SK-N-SH (cell line): ENCODE measurements around the gene DFFB. TPM values are rescaled to one million over a fixed set of nuclear protein-coding genes. Genes with fewer than 3 reads are reported as not detected.
A peak's percentile ranks its signal among the peaks of the same experiment; 100 is the strongest.

ENCODE experiments used
- CTCF ChIA-PET: fragments of 300-600, 350-600 bp; formaldehyde crosslinking; extraction: SDS; loops from one replicate; lab custom pipeline; 2021; lab: Yijun Ruan, JAX
- POLR2A ChIA-PET: fragments of 350-600 bp; sonication (Branson Sonifier 250); formaldehyde crosslinking; extraction: SDS; loops from one replicate; lab custom pipeline; 2020; ENCODE audit warnings: antibody characterized with exemption, inconsistent platforms; lab: Yijun Ruan, JAX
- DNase-seq: peaks from one replicate; pipeline ENCODE4 v3.0.0; 2012
- H2AFZ ChIP-seq: fragments of 200-600 bp; sonication (generic); 2 replicates; pipeline ENCODE4 v1.8.1; 2016; ENCODE audit warnings: antibody characterized with exemption, mild to moderate bottlenecking, low read depth
- H3F3A ChIP-seq: fragments of 200-600 bp; sonication (generic); replicated peaks from 2 replicates; pipeline ENCODE3; 2016; ENCODE audit warnings: antibody characterized with exemption, mild to moderate bottlenecking; ENCODE audit not compliant: insufficient read depth
- H3K27ac ChIP-seq, 2 experiments: fragments of 200-500 bp in 1 of 2; fragments of 200-600 bp in 1 of 2; sonication (Bioruptor generic) in 1 of 2; sonication (generic), shearing (Covaris generic) in 1 of 2; 2 replicates each; pipeline versions ENCODE4 v1.5.1 to v1.6.1; 2014 to 2016; ENCODE audit warnings: low read depth in 2 of 2, inconsistent platforms in 1 of 2, low read length in 1 of 2, mild to moderate bottlenecking in 1 of 2, mixed read lengths in 1 of 2
- H3K27me3 ChIP-seq: fragments of 200-600 bp; sonication (generic), shearing (Covaris generic); 2 replicates; pipeline ENCODE4 v1.6.1; 2016; ENCODE audit warnings: mixed run types; ENCODE audit not compliant: insufficient read depth
- H3K36me3 ChIP-seq, 2 experiments: fragments of 200-500 bp in 1 of 2; fragments of 200-600 bp in 1 of 2; sonication (Bioruptor generic) in 1 of 2; sonication (generic) in 1 of 2; replicated peaks in 1 of 2; 2 replicates each; pipeline versions ENCODE3 to v1.5.1; 2014 to 2016; ENCODE audit warnings: low read length in 1 of 2, mild to moderate bottlenecking in 1 of 2; ENCODE audit not compliant: insufficient read depth in 2 of 2, control insufficient read depth in 1 of 2
- H3K4me1 ChIP-seq, 2 experiments: fragments of 200-500 bp in 1 of 2; fragments of 200-600 bp in 1 of 2; sonication (Bioruptor generic) in 1 of 2; sonication (generic), shearing (Covaris generic) in 1 of 2; 2 replicates each; pipeline versions ENCODE4 v1.5.1 to v1.6.1; 2014 to 2016; ENCODE audit warnings: low read depth in 1 of 2, low read length in 1 of 2, mixed run types in 1 of 2; ENCODE audit not compliant: insufficient read depth in 2 of 2, control insufficient read depth in 1 of 2
- H3K4me2 ChIP-seq: fragments of 200-600 bp; sonication (generic), shearing (Covaris generic); 2 replicates; pipeline ENCODE4 v1.6.1; 2017; ENCODE audit warnings: mixed run types
- H3K4me3 ChIP-seq, 2 experiments: fragments of 200-500 bp in 1 of 2; fragments of 200-600 bp in 1 of 2; sonication (Bioruptor generic) in 1 of 2; sonication (generic), shearing (Covaris generic) in 1 of 2; 2 replicates each; pipeline versions ENCODE4 v1.5.1 to v1.8.1; 2014 to 2016; ENCODE audit warnings: low read depth in 2 of 2, inconsistent platforms in 1 of 2, low read length in 1 of 2, mild to moderate bottlenecking in 1 of 2, mixed read lengths in 1 of 2, moderate library complexity in 1 of 2
- H3K79me2 ChIP-seq: fragments of 200-600 bp; sonication (generic); 2 replicates; pipeline ENCODE4 v1.8.1; 2017; ENCODE audit warnings: mild to moderate bottlenecking; ENCODE audit not compliant: insufficient read depth
- H3K9ac ChIP-seq: fragments of 200-600 bp; sonication (generic); 2 replicates; pipeline ENCODE4 v1.6.1; 2017; ENCODE audit warnings: mixed run types
- H3K9me2 ChIP-seq: fragments of 200-600 bp; sonication (generic); 2 replicates; pipeline ENCODE4 v1.6.1; 2017; ENCODE audit warnings: mixed run types
- H3K9me3 ChIP-seq: fragments of 200-600 bp; sonication (generic); 2 replicates; pipeline ENCODE4 v1.6.1; 2017; ENCODE audit warnings: mixed run types, mild to moderate bottlenecking, moderate library complexity
- H4K20me1 ChIP-seq: fragments of 200-600 bp; sonication (generic); 2 replicates; pipeline ENCODE4 v1.6.1; 2017; ENCODE audit warnings: mild to moderate bottlenecking, mixed run types; ENCODE audit not compliant: insufficient read depth
- CTCF ChIP-seq: fragments of 200-600 bp; sonication (generic); IDR thresholded peaks from 2 replicates; pipeline ENCODE4 v1.6.1; 2017; ENCODE audit warnings: antibody characterized with exemption, mild to moderate bottlenecking, moderate library complexity
- ELF1 ChIP-seq: IDR thresholded peaks from 2 replicates; pipeline ENCODE4 v1.4.0; 2012
- EZH2phosphoT487 ChIP-seq: fragments of 200-600 bp; sonication (generic); IDR thresholded peaks from 2 replicates; pipeline ENCODE4 v1.6.1; 2017; ENCODE audit warnings: low read depth, mixed run types, mild to moderate bottlenecking, antibody characterized with exemption, moderate library complexity, borderline replicate concordance
- FOSL2 ChIP-seq: IDR thresholded peaks from 2 replicates; pipeline ENCODE4 v1.4.0; 2012; ENCODE audit warnings: low read depth, mild to moderate bottlenecking, moderate library complexity, borderline replicate concordance
- FOXJ3 ChIP-seq: sonication (generic); formaldehyde crosslinking; IDR thresholded peaks from 2 replicates; pipeline ENCODE4 v1.5.1; 2020; ENCODE audit warnings: mild to moderate bottlenecking, missing genetic modification reagents
- FOXM1 ChIP-seq: IDR thresholded peaks from 2 replicates; pipeline ENCODE4 v1.4.0; 2012; ENCODE audit warnings: low read depth, mild to moderate bottlenecking
- JUND ChIP-seq: IDR thresholded peaks from 2 replicates; pipeline ENCODE4 v1.4.0; 2012
- MAX ChIP-seq: IDR thresholded peaks from 2 replicates; pipeline ENCODE4 v1.4.0; 2012; ENCODE audit warnings: low read depth
- MEF2A ChIP-seq: IDR thresholded peaks from 2 replicates; pipeline ENCODE4 v1.4.0; 2012; ENCODE audit warnings: low read depth, borderline replicate concordance
- MXI1 ChIP-seq: IDR thresholded peaks from 2 replicates; pipeline ENCODE4 v1.6.1; 2012; ENCODE audit warnings: mild to moderate bottlenecking, low read depth, low read length, improper control_type of control experiment
- NFIC ChIP-seq: IDR thresholded peaks from 2 replicates; pipeline ENCODE4 v1.4.0; 2012; ENCODE audit warnings: borderline replicate concordance
- RAD21 ChIP-seq: IDR thresholded peaks from 2 replicates; pipeline ENCODE4 v1.6.1; 2012; ENCODE audit warnings: mild to moderate bottlenecking, low read length
- SMC3 ChIP-seq: IDR thresholded peaks from 2 replicates; pipeline ENCODE4 v1.6.1; 2012; ENCODE audit warnings: low read depth, low read length, improper control_type of control experiment
- TAF1 ChIP-seq: IDR thresholded peaks from 2 replicates; pipeline ENCODE4 v1.6.1; 2012; ENCODE audit warnings: low read depth, mild to moderate bottlenecking, low read length, moderate library complexity, borderline replicate concordance
- TCF12 ChIP-seq: IDR thresholded peaks from 2 replicates; pipeline ENCODE4 v1.4.0; 2012
- TEAD4 ChIP-seq: IDR thresholded peaks from 2 replicates; pipeline ENCODE4 v1.4.0; 2012; ENCODE audit warnings: mild to moderate bottlenecking, borderline replicate concordance; ENCODE audit not compliant: insufficient read depth
- USF2 ChIP-seq: fragments of 150-350 bp; IDR thresholded peaks from 2 replicates; pipeline ENCODE4 v1.6.1; 2017; ENCODE audit warnings: antibody characterized with exemption, low read length, low read depth, borderline replicate concordance
- WGBS: methylation state at CpG from one replicate; pipeline ENCODE4 v1.1.6; 2017; ENCODE audit warnings: low lambda C conversion rate; 5-methylcytosine and 5-hydroxymethylcytosine counted together
- polyA plus RNA-seq, 3 experiments: library from polyadenylated mRNA; depleted of rRNA; stranded (reverse); fragments of >200 nt; gene quantifications; 2 replicates each; pipeline ENCODE4 v1.2.3, GENCODE V29; 2012

DFFB gene
- polyA plus RNA-seq, 1 of the 3 experiments (the other 2 are of a cell fraction), result 8.2 TPM

DNA sequence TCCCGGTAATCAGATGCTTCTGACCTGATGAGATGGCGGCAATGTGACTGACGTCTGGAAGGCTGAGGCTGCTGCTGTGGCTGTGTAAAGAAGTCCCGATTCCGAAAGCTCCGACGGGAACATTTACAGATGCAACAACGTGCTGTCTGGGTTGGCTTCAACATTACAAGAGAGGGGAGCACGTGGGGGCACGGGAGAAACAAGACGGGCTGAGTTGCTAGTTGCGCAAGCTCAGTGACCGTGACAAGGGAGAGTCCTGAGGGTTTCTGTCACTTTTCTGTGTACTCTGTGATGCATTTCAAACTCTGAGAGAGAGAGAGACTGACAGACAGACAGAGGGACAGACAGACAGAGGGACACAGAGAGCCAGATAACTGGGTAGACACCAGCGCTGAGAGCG lies 35.4 kb upstream of the DFFB start:
- CTCF ChIA-PET, result interaction anchor here (1.0 to 3.1 kb wide), 6 partner anchors 17 to 97 kb away, joined by 3 to 10 read pairs (median 4); partner anchors contain the start of gene DFFB
- TF ChIP-seq EZH2phosphoT487, result no peak
- TF ChIP-seq USF2, result no peak
- no peak for TF ChIP-seq RAD21
- TF ChIP-seq ELF1, result no peak
- TF ChIP-seq FOXJ3 (CRISPR knock-in tag), result no peak
- no peak for TF ChIP-seq JUND
- no peak for TF ChIP-seq NFIC
- no peak for TF ChIP-seq MXI1
- no peak for TF ChIP-seq MEF2A
- no peak for TF ChIP-seq CTCF
- no peak for TF ChIP-seq MAX
- TF ChIP-seq TEAD4, result no peak
- no peak for TF ChIP-seq FOSL2
- no peak for TF ChIP-seq SMC3
- no peak for TF ChIP-seq TCF12
- no peak for TF ChIP-seq TAF1
- no peak for TF ChIP-seq FOXM1

More for the DNA sequence above, 35.4 kb upstream of the DFFB start:
- H3K27me3 ChIP-seq, result no peaks in the 10 kb centered on the region
- DNase-seq, result no peak
- 92% methylated on average over 15 of the region's 15 CpGs for WGBS
- H3K4me3 ChIP-seq, result no peak overlapping the region
- peak overlapping the region in 1 of 2 experiments; percentile 99; a peak in 2 of 4 replicates for H3K27ac ChIP-seq
- POLR2A ChIA-PET, result interaction anchor here (1.5 kb wide), 2 partner anchors 10 to 46 kb away, joined by 3 to 7 read pairs; no protein-coding TSS in a partner anchor
- no peak overlapping the region for H3K9ac ChIP-seq
- no peaks in the 10 kb centered on the region for H3K79me2 ChIP-seq
- H3K4me2 ChIP-seq, result no peak overlapping the region
- no peaks in the 10 kb centered on the region for H3K9me2 ChIP-seq
- no peaks in the 10 kb centered on the region for H3F3A ChIP-seq
- peaks cover 0 to 43% of the 10 kb centered on the region in 2 experiments; a peak in 2 of 4 replicates for H3K4me1 ChIP-seq
- H2AFZ ChIP-seq, result no peak overlapping the region
- no peaks in the 10 kb centered on the region for H4K20me1 ChIP-seq
- peaks cover 5 to 45% of the 10 kb centered on the region in 2 experiments for H3K36me3 ChIP-seq
- H3K9me3 ChIP-seq, result no peaks in the 10 kb centered on the region
